SJCRH30 (cell line): ENCODE results near the gene GLO1. TPM values are rescaled to one million over a fixed set of nuclear protein-coding genes. Genes with fewer than 3 reads are reported as not detected.

Experiments
- DNase-seq, 2 experiments: peaks; one replicate each; pipeline ENCODE4 v3.0.0-alpha.2; 2015 to 2020
- H3K27ac ChIP-seq: fragments of 250-450 bp; sonication (Bioruptor Pico); 2 replicates; pipeline ENCODE4 v1.5.1; 2020; ENCODE audit warnings: mild to moderate bottlenecking, moderate library complexity
- H3K27me3 ChIP-seq: fragments of 250-450 bp; sonication (Bioruptor Pico); 2 replicates; pipeline ENCODE4 v1.5.1; 2020; ENCODE audit warnings: mild to moderate bottlenecking, moderate library complexity
- H3K36me3 ChIP-seq: fragments of 250-450 bp; sonication (Bioruptor Pico); 2 replicates; pipeline ENCODE4 v1.5.1; 2020; ENCODE audit warnings: mild to moderate bottlenecking, moderate library complexity
- H3K4me1 ChIP-seq: fragments of 250-450 bp; sonication (Bioruptor Pico); 2 replicates; pipeline ENCODE4 v1.5.1; 2020; ENCODE audit warnings: mild to moderate bottlenecking, moderate library complexity
- H3K4me3 ChIP-seq: fragments of 250-450 bp; sonication (Bioruptor Pico); 2 replicates; pipeline ENCODE4 v1.5.1; 2020; ENCODE audit warnings: mild to moderate bottlenecking, moderate library complexity
- H3K9me3 ChIP-seq: fragments of 250-450 bp; sonication (Bioruptor Pico); replicated peaks from 2 replicates; pipeline ENCODE4 v1.5.1; 2020; ENCODE audit warnings: mild to moderate bottlenecking, moderate library complexity
- total RNA-seq: library from RNA; depleted of rRNA; stranded (reverse); fragments of >200 nt; shearing (Covaris generic); gene quantifications from 2 replicates; pipeline ENCODE4 v1.2.3, GENCODE V29; 2014

The GLO1 gene
- total RNA-seq, 1 experiment from 2014 or later, result 485 TPM

DNA sequence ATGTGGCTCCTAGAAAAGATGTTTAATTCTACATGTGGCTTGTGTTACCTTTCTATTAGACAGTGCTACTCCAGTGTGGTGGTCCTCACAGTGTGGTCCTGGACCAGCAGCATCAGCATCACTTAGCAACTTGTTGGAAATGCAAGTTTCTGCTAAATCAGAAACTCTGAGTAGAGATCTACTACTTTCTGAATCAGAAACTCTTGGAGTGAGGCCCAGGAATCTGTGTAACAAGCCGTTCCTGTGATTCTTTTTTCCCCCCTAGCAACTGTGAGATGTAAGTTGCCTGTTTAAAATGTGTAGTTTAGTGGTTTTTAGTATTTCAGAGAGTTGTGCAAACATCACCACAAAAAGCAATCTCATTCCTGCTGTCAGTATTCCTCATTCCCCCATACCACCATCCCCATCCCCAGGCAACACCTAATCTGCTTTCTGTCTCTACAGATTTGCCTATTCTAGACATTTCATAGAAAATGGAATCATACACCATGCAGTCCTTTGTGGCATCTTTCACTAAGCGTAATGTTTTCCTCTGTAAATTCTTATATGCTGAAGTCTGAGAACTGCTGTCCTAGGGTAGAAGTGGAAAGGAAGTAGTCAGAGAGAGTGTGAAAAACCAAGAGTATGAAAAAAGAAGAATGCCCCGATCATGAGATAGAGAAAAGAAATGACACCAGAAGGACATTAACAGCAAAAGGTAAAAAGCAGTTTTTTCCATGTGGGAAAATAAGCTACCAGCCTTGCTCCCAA is 44.4 kb downstream of the GLO1 start:
- Histone ChIP-seq H3K4me3 (no peak overlapping the region), H3K4me1 (no peaks in the 10 kb centered on the region), H3K27me3 (no peaks in the 10 kb centered on the region), H3K36me3 (no peaks in the 10 kb centered on the region), H3K27ac (no peak overlapping the region), H3K9me3 (no peaks in the 10 kb centered on the region)
- DNase-seq, result no peak

DNA sequence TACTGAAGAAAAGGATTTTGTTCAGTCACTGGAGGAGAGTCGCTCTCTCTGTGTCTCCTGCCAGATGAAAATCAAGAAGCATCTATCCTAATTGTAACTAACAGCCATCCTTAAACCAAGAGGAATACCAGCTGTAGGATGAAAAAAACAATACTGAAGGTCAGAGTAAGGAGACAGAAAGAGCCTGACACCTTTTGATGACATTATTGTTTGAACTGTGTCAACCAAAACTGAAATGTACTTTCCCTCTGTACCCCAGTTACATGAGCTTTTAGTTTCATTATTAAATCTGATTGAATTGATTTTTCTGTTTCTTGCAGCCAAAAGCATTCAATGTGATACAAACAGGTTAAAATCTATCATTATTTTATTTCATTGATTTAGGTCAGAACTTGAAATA is 46.0 kb downstream of the GLO1 start:
- Histone ChIP-seq H3K36me3 (no peaks in the 10 kb centered on the region), H3K27me3 (no peaks in the 10 kb centered on the region), H3K4me3 (no peak overlapping the region), H3K9me3 (no peaks in the 10 kb centered on the region), H3K27ac (no peak overlapping the region), H3K4me1 (no peaks in the 10 kb centered on the region)
- no peak for DNase-seq

DNA sequence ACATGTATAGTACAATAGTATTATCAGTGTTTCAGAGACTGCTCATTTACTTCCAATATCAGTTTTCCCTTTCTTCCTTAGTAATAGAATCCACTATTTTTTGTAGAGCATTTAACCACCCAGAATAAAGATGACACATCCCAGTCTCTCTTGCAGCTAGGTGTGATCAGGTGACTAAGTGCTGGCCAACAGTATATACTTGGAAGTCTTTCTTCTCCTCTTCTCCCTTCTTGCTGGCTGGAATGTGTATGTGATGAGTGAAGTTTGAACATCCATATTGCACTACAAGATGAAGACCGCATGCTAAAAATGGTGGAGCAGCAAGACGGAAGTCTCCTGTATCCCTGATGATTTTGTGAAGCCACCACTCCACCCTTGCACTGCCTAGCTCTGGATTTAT is 48.7 kb downstream of the GLO1 start:
- Histone ChIP-seq H3K9me3 (no peaks in the 10 kb centered on the region; the same call in 1 of the 2 replicates), H3K4me3 (no peak overlapping the region)

DNA sequence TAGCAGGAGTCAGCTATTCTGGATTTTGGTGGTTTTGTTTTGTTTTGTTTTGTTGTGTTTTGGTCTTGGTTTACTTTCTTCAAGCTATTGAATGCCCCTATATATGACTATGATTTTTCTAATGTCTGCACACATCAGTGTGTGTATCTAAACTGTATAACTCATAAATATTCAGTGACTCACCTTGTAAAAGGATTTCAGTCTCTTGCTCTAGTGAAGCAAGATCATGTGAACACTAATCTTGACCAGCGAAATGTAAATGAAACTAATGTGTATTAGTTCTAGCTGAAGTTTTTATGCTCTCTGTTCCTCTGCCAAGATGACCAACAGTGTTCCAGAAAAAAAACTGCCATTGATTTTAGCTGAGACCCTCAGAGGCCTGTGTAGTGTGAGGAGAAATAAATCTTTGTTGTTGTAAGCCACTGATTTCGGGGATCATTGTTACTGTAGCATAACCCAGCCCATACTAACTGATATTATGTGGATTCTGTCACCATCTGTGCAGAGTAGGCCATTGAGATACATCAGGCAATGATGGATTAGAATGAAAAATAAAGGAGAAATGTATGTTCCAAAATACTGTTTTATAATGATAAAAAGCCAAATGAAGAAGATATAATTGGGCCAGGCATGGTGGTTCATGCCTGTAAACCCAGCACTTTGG is 51.7 kb downstream of the GLO1 start:
- Histone ChIP-seq H3K9me3 (no peaks in the 10 kb centered on the region; the same call in 1 of the 2 replicates), H3K27me3 (no peaks in the 10 kb centered on the region), H3K27ac (no peak overlapping the region), H3K4me1 (no peaks in the 10 kb centered on the region), H3K4me3 (no peak overlapping the region), H3K36me3 (no peaks in the 10 kb centered on the region)
- DNase-seq, result no peak

More for the DNA sequence above, 48.7 kb downstream of the GLO1 start:
- no peaks in the 10 kb centered on the region for H3K4me1 ChIP-seq
- no peak overlapping the region for H3K27ac ChIP-seq
- no peaks in the 10 kb centered on the region for H3K27me3 ChIP-seq
- H3K36me3 ChIP-seq, result no peaks in the 10 kb centered on the region
- DNase-seq, result no peak

DNA sequence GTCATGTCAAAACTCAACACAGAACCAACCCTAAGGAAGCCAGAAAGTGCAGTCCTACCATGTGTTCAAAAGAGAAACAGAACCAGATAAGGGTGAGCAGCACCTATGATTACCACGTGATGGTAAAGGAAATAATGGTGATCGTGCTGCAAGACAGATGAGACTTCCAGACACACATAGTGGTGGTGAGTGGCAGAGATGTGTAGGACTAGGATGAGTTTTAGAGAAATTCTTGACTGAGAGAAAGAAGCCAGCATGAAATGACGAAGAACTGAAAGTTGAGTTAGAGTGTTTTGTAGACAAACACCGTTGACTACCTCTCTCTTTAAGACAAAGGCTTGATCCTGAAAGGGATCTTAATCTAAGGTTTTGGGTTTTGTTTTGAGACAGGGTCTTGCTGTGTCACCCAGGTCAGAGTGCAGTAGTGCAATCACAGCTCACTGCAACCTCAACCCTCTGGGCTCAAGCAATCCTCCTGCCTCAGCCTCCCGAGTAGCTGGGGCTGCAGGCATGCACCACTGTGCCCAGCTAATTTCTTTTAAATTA is 52.7 kb downstream of the GLO1 start:
- Histone ChIP-seq H3K27me3 (no peaks in the 10 kb centered on the region), H3K4me1 (no peaks in the 10 kb centered on the region), H3K4me3 (no peak overlapping the region), H3K36me3 (no peaks in the 10 kb centered on the region), H3K27ac (no peak overlapping the region), H3K9me3 (no peaks in the 10 kb centered on the region; the same call in 1 of the 2 replicates)
- no peak for DNase-seq

DNA sequence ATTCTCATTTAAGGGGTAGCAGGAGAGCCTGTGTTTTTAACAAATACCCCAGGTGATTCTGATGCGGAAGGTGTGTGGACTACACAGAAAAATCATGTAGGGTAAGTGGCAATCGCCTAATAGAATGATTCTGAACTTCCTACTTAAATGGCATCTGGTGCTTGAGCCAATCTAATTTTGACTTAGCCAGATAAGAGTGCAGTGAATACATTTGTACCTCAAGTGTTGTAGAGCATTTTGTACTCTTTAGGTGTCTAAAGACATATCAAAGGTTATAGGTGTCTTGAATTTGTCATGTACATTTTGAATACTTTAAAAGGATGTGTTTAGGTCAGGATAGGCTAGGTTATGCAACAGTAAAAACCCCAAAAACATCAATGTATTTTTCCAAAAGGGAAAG is 53.2 kb downstream of the GLO1 start:
- no peak for DNase-seq
- Histone ChIP-seq H3K4me3 (no peak overlapping the region), H3K36me3 (no peaks in the 10 kb centered on the region), H3K27me3 (no peaks in the 10 kb centered on the region), H3K27ac (no peak overlapping the region), H3K9me3 (no peaks in the 10 kb centered on the region; the same call in 1 of the 2 replicates), H3K4me1 (no peaks in the 10 kb centered on the region)

DNA sequence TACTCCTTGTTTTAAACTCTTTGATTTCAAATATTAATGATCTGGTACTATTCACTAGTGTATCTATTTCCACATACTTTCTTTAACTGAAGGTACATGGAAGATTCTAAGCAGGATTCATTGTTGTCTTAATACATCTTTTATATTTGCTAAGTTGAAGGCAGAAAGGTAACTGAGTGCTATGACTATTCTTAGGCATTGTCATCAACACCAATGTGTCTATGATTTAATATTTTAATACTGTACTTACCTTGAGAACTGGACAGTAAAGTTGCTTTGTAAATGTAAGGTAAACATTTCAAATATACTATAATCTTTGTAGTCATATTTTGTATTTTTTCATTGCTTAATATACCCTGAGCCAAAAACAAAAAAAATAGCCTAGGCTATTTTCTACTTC is 54.3 kb downstream of the GLO1 start:
- no peaks in the 10 kb centered on the region for H3K27me3 ChIP-seq
- no peaks in the 10 kb centered on the region; the same call in 1 of the 2 replicates for H3K9me3 ChIP-seq
- DNase-seq, result no peak
- no peaks in the 10 kb centered on the region for H3K36me3 ChIP-seq
- no peak overlapping the region for H3K4me3 ChIP-seq
- no peak overlapping the region for H3K27ac ChIP-seq
- H3K4me1 ChIP-seq, result no peaks in the 10 kb centered on the region

DNA sequence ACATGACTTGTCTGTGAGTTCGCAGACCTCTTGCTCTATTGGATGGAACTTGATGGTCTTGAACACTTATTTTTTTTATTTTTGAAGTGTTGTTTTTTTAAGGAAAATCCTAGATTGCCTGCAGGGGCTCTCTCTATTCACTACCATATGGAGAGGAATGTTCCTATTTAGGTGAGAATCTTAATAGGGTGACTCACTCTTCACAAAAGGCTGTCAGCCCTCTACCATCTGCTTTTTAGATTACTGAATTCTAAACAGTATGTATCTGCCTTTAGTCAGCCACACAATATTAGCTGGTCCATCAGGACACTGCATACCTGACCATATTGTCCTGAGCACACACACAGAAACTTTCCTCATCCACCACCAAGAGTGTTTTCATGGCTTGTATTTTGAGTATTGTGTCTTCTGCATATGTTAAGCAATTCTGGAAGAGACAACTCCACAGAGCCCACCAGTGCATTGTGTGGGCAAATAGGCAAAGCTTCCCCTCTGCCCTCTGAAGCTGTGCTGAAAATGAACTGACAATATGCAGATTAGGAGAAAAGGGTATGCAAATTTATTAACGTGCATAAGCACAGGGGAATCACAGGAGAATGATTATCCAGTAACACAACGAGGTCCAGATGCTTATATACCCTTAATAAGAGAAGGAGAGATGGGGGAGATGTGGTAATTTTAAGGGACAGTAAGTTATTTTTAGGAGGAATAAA is 56.6 kb downstream of the GLO1 start:
- Histone ChIP-seq H3K4me1 (no peaks in the 10 kb centered on the region), H3K36me3 (no peaks in the 10 kb centered on the region), H3K9me3 (no peaks in the 10 kb centered on the region; the same call in 1 of the 2 replicates), H3K27me3 (no peaks in the 10 kb centered on the region), H3K27ac (no peak overlapping the region), H3K4me3 (no peak overlapping the region)
- DNase-seq, result no peak

DNA sequence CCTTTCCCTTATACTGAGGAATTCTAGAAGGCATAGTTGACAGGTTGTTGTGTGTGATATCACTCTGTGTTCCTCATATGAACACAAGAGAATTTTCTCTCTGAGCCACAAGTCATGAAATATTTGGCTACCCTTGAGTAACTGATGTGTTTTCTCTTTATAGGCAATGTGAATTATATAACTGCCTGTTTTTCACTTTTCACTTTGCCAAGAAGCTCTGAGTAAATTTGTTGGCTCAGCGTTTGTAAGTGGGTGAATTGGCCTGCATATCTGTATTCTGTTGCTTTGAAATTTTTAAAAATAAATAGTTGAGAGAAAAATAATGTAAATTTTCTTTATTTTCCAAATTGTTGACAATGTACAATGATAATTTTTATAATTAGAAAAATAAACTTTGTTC is 58.0 kb downstream of the GLO1 start:
- Histone ChIP-seq H3K4me1 (0 out of 2 replicates have a peak, but pooled peaks cover 2% of the 10 kb centered on the region), H3K9me3 (no peaks in the 10 kb centered on the region), H3K36me3 (no peaks in the 10 kb centered on the region), H3K27ac (no peak overlapping the region), H3K4me3 (no peak overlapping the region), H3K27me3 (no peaks in the 10 kb centered on the region)
- no peak for DNase-seq

DNA sequence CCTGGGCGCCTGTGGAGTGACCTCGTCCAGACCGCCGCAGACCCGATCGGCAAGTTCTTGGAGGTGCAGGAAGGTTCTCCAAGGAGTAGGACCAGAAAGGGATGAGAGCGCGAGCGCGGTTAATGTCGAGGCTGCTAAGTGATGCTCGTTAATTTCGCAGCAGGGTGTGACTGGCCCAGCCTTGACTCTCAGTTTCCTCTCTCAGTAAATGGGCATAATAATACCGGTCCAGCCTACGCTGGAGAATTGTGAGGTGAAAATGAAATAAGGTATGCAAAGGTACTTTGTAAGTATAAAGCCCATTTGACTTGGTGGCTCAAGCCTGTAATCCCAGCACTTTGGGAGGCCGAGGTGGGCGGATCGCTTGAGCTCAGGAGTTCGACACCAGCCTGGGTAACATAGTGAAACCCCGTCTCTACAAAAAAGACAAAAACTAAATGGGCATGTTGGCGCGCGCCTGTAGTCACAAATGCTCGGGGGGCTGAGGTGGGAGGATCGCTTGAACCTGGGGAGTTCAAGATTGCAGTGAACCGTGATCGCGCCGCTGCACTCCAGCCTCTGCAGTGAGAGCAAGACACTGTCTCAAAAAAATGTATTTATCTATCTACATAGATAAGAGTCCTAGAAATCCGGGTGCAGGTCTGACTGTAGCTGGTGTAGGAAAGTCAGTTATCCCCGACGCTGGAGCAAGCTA is 62.6 kb downstream of the GLO1 start:
- Histone ChIP-seq H3K4me3 (peak overlapping the region; percentile 73), H3K4me1 (0 out of 2 replicates have a peak, but pooled peaks cover 2% of the 10 kb centered on the region), H3K36me3 (no peaks in the 10 kb centered on the region), H3K27ac (peak overlapping the region; percentile 1; the same call in 1 of the 2 replicates), H3K9me3 (no peaks in the 10 kb centered on the region), H3K27me3 (no peaks in the 10 kb centered on the region)
- DNase-seq, result no peak

DNA sequence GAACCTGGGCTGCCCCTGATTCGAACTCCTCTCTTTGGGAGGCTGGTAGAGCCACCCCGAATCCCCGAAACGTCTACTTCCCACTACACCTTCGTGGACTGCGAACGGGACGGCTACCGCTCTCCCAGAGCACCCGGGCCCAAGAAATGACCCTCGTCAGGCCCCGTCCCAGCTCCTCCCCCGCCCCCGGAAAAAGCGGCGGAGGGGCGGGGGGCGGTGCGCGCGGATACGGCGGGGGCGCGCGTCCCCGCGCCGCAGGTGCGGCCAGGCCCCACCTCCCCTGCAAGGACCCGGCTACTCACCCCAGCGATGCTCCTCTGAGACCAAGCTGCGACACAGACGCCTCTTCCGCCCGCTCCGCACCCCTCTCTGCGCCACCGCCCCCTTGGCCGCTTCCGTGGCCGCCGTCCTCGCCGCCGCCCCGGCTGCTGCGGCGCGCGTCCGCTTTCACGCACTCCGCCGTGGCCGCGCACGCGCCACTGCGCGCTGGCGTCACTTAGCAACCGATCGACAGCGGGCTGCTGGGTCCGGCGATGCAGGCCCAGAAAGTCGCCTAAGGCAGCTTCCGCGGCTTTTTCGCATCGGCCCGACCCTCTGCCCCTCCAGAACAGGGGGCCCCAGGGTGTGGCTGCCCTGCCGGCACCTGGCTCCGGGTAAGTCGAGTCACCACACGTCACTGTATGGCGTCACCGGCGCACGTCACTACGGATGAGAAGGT is 63.3 kb downstream of the GLO1 start, which contains the start of gene BTBD9:
TSS of gene BTBD9 (minus strand) at position 432 of the 718 bp plus-strand sequence.
- Histone ChIP-seq H3K27ac (peak within 1 kb of the TSS; percentile 1; the same call in 1 of the 2 replicates), H3K9me3 (no peaks in the 10 kb centered on the region), H3K36me3 (no peaks in the 10 kb centered on the region), H3K4me1 (0 out of 2 replicates have a peak, but pooled peaks cover 2% of the 10 kb centered on the region), H3K27me3 (no peaks in the 10 kb centered on the region), H3K4me3 (peak within 1 kb of the TSS; percentile 73)
- DNase-seq, result peak; percentile 66 to 80

DNA sequence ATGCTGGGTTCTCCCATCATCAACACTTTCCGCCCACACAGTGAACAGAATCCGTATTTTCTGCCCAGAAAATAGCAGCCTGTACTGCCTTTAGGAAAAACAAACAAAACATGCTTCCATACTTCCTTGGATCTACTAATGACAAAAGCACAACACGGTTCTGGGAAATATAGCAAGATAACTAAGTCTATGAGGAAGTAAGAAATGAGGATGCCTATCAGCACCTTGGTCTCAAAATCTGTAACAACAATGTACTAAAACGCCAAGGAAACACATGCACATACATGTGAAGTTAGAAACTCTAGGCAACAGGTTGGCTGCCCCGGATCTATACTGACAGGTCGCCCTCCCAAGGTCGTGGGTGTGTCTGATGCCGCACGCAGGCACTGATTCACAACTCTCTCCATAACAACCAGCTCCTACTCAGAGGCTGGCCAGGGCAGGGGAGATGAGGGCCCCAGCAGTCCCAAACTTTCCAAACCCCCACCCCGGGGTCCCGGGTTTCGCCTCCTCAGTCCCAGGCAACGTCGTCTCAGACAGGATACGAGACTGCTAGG is 63.9 kb downstream of the GLO1 start:
- peak in 1 of 2 experiments; percentile 17 for DNase-seq
- no peak overlapping the region; the same call in 1 of the 2 replicates for H3K27ac ChIP-seq
- H3K9me3 ChIP-seq, result no peaks in the 10 kb centered on the region
- 0 out of 2 replicates have a peak, but pooled peaks cover 2% of the 10 kb centered on the region for H3K4me1 ChIP-seq
- peak overlapping the region; percentile 73 for H3K4me3 ChIP-seq
- H3K36me3 ChIP-seq, result no peaks in the 10 kb centered on the region
- no peaks in the 10 kb centered on the region for H3K27me3 ChIP-seq

DNA sequence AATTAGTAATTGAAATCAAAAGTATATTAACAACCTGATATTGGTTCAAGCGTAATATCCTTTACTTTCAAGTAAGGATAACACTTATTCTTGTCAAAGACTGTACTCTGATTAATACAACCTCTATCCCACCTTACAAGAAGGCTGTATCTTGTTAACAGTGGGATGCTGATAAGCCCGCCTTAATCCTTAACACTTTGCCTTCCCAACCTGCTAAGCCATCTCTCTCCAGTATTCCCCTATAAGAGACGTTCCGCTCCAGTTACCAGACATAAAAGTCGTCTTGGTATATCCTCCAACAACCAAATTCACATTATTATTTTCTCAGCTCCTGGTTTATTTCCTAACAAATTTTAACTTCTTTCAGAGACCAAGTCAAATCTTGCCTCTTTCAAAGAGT is 65.2 kb downstream of the GLO1 start:
- Histone ChIP-seq H3K36me3 (no peaks in the 10 kb centered on the region), H3K9me3 (no peaks in the 10 kb centered on the region), H3K27me3 (no peaks in the 10 kb centered on the region), H3K4me3 (no peak overlapping the region), H3K27ac (no peak overlapping the region), H3K4me1 (0 out of 2 replicates have a peak, but pooled peaks cover 2% of the 10 kb centered on the region)
- DNase-seq, result no peak
